Epidermal melanocyte (primary cell): ENCODE data around the gene NEMP2.
"Not testable (repeated sequence)": the region's sequence is repeated elsewhere in the genome, so short reads cannot be mapped to it uniquely, and the experiment has no call there.

ENCODE experiments used
- DNase-seq: peaks from one replicate; pipeline ENCODE4 v3.0.0; 2011; ENCODE audit warnings: low spot score; ENCODE audit not compliant: insufficient read length

NEMP2 gene

GRCh38 chr2:190526105-190526750 is 8.3 kb downstream of the NEMP2 start:
- no peak for DNase-seq

GRCh38 chr2:190524928-190525327 is 9.6 kb downstream of the NEMP2 start:
- DNase-seq: no peak

GRCh38 chr2:190519975-190520767 is 14.4 kb downstream of the NEMP2 start:
- DNase-seq: no peak

GRCh38 chr2:190517468-190517867 is 17.1 kb downstream of the NEMP2 start:
- DNase-seq: no peak

GRCh38 chr2:190515687-190516086 is 18.8 kb downstream of the NEMP2 start:
- no peak for DNase-seq

- DNase-seq: no peak
Observed at GRCh38 chr2:190514676-190515075, 19.8 kb downstream of the NEMP2 start.

- no peak for DNase-seq
Observed at GRCh38 chr2:190513877-190514276, 20.6 kb downstream of the NEMP2 start.

- DNase-seq: peak; percentile 34
Observed at GRCh38 chr2:190512539-190513095, 21.9 kb downstream of the NEMP2 start.

- peak; percentile 40 for DNase-seq
Observed at GRCh38 chr2:190511104-190511503, 23.4 kb downstream of the NEMP2 start.

- not testable (repeated sequence) for DNase-seq
Observed at GRCh38 chr2:190509895-190510294, 24.6 kb downstream of the NEMP2 start.

GRCh38 chr2:190507135-190507534 is 27.4 kb downstream of the NEMP2 start:
- no peak for DNase-seq

GRCh38 chr2:190506666-190507065 is 27.9 kb downstream of the NEMP2 start:
- no peak for DNase-seq

- DNase-seq: no peak
Observed at GRCh38 chr2:190505696-190506095, 28.8 kb downstream of the NEMP2 start.

GRCh38 chr2:190504912-190505311 is 29.6 kb downstream of the NEMP2 start:
- no peak for DNase-seq

GRCh38 chr2:190503088-190503487 is 31.4 kb downstream of the NEMP2 start:
- DNase-seq: no peak

- no peak for DNase-seq
Observed at GRCh38 chr2:190501702-190502407, 32.7 kb downstream of the NEMP2 start.

- DNase-seq: no peak
Observed at GRCh38 chr2:190501231-190501630, 33.3 kb downstream of the NEMP2 start.

GRCh38 chr2:190500054-190500502 is 34.4 kb downstream of the NEMP2 start:
- DNase-seq: no peak

GRCh38 chr2:190499273-190499672 is 35.2 kb downstream of the NEMP2 start:
- no peak for DNase-seq

- no peak for DNase-seq
Observed at GRCh38 chr2:190497428-190497827, 37.1 kb downstream of the NEMP2 start.

GRCh38 chr2:190494600-190495227 is 39.8 kb downstream of the NEMP2 start:
- DNase-seq: not testable (repeated sequence)
